Testis (tissue), 2 donors: Measurements from ENCODE around the gene LRPAP1.

Source experiments
- CTCF ChIP-seq, 3 experiments: fragments of 450-650 bp in 2 of 3; fragments of 200-600 bp in 1 of 3; sonication (generic) in 1 of 3; IDR thresholded peaks; one replicate each; pipeline ENCODE4 v1.5.1; 2016 to 2019; ENCODE audit warnings: antibody characterized with exemption in 3 of 3, mild to moderate bottlenecking in 2 of 3, moderate library complexity in 1 of 3
- POLR2A ChIP-seq: fragments of 450-650 bp; IDR thresholded peaks from one replicate; pipeline ENCODE4 v1.6.1; 2017; ENCODE audit warnings: antibody characterized with exemption, mild to moderate bottlenecking, moderate library complexity

GRCh38 chr4:3514221-3514780, 17.9 kb downstream of the LRPAP1 start:
- TF ChIP-seq CTCF (IDR thresholded peaks at IDR 0.05) (no peak), POLR2A (no peak)
